Measurements from ENCODE around the gene KLF16. TPM values are rescaled to one million over a fixed set of nuclear protein-coding genes. Genes with fewer than 3 reads are reported as not detected.
"Not testable (repeated sequence)": the region's sequence is repeated elsewhere in the genome, so short reads cannot be mapped to it uniquely, and the experiment has no call there.

The KLF16 gene
- polyA plus RNA-seq, 1 donor = 13.6 TPM

DNA sequence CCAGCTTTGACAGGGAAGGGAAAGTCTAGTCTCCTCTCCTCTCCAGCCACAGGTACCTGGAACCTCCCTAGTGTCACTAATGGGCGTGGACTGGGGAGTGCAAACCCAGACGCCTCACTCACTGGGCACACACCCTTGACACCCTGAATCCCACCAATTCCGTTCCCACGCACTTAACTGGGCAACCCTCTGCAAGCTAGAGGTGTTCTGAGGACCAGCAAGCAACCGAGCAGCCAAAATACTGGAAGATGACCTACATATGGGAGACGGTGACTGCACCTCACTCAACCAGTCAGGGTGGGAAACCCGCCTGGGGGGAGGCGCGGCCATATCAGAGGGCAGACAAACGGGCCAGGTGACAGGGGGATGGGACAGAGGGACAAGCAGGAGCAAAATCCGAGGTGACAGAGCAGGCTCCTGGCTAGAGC, 20.9 kb upstream of the KLF16 start:
- DNase-seq (ENCODE audit: low read depth) = no peak

DNA sequence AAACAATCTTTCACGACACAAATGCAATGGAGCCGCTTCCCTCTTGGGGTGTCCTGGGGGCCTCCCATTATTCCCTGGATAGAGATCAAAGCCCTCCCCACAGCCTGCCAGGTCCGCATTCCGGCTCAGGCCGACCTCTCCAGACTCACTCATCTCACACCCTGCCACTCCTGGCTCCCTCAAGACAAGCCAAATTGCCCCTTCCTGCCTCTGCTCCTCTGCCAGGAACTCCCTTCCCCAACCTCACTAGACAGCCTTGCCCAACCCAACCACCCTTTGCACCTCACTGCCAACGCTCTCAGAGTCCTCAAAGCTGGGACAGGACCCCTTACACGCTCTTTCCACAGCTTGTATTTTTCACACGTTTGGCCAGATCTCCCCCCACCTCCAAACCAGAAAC, 20.4 kb upstream of the KLF16 start:
- no peak for DNase-seq (ENCODE audit: low read depth)

DNA sequence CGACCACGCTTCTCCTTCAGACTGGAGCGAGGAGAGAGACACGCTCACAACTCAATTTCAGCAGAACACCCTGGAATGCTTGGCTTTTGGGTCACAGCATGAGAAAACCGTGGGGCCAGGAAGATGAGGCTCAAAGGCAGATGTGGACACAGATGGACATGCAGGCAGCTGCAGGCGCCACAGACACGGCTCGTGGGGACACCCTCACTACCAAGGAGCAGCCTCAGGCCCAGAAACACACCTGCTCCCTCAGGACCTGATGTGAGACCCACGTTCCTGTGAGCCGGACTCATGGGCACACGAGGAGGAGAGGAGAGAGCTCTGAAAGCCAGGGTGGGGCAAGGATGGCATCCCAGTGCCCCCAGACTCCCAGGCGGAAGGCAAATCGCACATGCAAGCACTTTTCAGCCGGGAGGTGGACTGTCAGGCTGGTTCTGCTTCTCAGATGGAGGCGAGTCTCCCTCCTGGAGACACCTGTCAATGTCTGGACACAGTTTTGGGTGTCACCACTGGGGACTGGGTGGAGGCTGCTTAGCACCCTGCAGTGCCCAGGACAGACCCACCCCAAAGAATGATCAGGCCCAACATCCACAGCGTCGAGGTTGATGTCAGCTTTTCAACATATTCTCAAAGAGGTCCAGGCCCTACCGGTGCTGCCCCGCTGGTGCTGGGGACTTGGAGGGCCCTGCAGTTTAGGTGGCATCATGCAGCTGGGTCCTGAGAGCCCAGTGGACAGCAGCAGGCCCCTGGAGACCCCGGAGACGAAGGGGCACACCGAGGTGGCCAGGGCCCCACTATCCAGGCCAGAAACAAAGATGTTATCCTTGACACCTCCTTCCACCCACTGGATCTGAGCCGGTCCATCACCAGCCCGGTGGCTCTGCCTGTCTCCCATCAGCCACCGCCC, 19.7 kb upstream of the KLF16 start:
- no peak for DNase-seq (ENCODE audit: low read depth)

DNA sequence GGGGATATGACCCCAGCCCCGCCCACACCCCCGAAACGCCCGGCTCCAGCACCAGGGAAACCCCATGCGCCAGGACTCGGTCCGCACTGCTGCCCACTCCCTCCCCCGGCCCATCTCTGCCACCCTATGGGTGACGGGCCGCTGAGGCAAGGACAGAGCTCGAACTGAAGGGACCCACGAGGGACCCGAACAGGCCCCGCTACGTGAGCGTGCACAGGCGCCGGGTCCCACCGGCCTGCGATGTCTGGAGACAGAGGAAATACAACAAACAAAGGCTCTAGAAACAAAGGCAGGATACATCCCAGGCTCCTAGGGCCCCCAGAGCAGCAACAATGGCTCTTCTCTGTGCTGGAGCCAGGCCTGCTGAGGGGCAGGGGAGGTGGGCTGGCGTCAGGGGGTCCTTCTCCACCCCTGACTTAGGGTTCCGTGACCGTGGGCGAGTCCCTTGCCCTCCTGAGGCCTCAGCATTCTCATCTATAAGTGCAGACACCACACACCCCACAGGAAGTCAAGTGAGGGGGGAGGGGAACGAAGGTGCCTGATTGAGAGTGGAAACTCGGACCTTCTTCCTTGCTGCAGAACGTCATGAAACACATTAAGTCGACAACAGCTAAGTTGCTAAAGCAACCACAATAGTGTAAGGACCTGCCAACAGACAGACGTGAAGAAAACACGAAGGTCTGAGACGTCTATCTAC, 18.9 kb upstream of the KLF16 start:
- no peak for DNase-seq (ENCODE audit: low read depth)

DNA sequence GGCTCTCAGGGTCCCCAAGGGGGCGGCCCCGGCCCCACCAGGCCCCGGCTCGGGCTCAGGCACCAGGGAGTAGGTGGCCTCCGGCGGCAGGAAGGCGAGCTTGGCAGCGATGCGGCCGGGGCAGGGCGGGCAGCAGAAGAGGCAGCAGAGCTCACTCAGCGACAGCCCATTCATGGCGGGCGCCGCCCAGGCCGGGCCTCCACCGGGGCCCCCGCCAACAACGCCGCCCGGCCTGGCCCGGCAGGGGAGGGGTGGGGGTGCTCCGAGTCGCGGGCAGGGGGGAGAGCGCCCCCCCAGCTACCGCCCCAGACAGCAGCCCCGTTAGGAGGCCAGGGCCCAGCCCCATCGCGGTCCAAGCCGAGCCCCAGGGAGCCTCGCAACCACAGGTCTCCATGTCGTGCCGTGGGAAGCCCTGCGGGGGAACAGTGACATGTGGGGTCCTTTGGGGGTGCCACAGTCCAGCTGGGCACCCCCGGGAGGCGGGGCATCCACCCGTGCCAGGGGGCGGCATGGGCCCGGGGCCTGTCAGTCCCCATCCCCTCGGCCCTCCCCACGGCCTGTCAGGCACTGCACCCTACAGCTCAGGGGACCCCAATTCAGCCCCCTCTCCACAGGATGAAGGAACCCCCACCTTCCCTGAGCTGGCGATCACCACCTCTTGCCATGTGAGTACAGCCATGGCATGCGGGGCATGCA, 18.2 kb upstream of the KLF16 start:
- not testable (repeated sequence) for DNase-seq (ENCODE audit: low read depth)

DNA sequence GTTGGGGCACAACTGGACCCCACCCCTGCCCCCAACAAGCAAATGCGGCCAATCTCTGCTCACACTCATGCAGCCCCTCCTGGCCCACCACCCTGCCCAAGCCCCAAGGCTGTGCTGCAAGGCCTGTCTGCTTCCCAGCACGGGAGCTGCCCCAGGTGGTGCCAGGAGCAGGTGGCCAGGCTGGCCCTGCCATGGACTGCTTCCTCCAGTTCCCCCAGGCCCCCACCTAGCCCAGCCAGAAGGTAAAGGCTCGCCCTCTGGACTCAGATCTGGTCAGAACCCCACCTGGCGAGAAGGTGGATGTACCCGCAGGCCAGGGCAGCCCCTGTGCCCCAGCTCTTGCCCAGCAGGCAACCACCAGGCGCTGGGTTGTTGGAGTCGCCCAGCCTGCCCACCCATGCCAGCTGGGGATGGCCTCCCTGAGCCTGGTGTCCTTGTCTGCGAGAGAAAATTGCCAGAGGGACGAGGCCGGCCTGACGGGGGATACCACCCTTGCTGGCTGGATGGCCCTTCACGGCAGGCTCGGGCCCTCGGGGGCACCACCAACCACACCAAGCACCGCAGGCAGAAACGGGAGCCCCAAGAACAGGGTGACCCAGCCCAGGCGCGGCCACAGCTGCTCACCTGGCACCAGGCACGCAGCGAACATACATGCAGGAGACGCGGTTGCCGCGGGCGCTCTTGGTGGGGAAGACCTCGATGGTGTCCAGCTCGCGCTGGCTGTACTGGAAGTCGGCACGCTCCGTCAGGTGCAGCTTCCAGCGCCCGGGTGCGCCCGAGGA, 17.4 kb upstream of the KLF16 start:
- DNase-seq (ENCODE audit: low read depth) = no peak

DNA sequence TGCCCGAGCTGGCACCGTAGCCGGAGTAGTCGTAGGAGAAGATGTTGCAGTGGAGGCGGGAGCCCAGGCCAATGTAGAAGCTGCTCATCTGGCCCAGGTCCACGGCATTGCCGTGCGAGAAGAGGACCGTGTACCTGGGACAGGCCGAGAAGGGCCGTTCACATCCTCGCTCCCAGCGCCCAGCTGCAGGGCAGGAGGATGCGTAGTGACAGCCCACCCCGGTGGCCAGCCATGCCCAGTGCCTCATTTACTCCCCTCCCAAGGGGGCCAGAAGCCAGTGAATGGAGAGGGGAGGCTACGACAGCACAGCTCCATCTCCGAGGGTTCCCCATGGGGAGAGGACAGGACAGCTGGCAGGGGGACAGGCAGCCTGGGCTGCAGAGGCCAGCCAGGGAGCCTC, 16.6 kb upstream of the KLF16 start:
- DNase-seq (ENCODE audit: low read depth) = not testable (repeated sequence)

DNA sequence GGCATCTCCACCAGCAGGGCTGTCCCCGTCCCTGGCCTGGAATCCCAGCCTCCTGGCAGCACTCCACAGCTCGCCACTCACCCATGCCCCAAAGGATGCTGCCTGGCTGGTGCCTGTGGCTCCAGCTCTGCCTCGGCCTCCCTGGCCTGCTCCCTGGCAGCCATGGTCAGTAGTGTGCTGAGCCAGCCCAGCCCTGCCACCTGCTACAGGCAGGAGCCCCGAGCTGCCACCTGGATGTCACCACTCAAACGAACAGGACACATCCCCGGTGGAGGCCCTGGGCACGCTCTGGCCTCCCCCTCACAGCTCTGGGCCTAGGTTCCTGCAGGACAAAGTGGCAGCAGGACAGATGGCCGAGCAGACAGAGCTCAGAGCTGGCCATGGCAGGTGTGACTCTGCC, 15.2 kb upstream of the KLF16 start:
- not testable (repeated sequence) for DNase-seq (ENCODE audit: low read depth)

DNA sequence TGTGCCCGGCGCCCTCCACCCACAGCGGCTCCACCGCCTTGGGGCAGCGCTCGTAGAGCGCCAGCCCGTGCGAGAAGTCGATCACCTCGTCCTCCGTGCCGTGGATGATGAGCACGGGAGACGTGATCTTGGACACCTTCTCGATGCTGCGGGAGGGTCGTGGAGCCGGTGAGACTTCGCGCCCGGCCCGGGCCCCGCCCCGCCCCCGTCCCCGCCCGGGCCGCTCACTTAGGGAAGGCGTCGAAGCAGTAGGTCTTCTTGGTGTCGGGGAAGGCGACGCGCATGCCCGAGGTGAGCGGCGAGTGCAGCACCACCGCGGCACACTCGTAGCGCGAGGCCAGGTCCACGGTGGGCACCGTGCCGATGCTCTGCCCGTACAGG, 13.9 kb upstream of the KLF16 start:
- DNase-seq (ENCODE audit: low read depth) = not testable (repeated sequence)

DNA sequence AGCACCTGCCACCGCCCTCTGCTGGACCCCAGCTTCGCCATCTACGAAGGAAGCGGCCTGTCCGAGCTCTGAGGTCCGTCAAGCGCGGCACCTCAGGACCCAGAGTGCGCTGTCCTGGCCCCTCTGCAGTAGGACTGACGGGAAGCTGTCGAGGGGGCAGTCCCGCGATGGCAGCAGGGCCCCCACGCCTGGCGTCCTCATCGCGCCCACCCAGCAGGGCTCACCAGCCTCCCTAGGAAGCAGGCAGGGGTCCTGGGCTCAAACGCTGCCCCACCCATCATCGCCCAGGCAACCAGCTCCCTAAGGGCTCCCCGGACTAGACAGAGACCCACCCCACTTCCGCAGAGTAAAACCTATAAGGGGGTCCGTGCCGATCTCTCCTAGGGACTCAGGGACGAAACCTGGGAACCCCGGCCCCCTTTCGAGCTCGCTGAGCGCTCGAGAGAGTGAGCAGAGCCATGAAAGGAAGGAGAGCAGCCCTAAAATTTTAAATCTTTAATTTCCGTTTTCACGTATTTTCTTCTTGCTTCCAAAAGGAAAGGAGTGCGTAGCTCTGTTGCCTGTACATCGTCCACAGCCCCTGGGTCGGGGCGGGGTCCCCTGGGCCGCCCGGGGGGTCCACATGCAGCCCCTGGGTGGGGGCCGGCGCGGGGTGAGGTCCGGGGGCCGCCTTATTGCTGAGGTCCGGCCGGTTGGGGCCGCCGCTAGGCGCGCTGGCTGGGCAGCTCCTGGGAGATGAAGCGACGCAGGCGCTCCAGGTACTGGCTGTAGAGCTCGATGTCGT, 13.3 kb upstream of the KLF16 start:
- not testable (repeated sequence) for DNase-seq (ENCODE audit: low read depth)

DNA sequence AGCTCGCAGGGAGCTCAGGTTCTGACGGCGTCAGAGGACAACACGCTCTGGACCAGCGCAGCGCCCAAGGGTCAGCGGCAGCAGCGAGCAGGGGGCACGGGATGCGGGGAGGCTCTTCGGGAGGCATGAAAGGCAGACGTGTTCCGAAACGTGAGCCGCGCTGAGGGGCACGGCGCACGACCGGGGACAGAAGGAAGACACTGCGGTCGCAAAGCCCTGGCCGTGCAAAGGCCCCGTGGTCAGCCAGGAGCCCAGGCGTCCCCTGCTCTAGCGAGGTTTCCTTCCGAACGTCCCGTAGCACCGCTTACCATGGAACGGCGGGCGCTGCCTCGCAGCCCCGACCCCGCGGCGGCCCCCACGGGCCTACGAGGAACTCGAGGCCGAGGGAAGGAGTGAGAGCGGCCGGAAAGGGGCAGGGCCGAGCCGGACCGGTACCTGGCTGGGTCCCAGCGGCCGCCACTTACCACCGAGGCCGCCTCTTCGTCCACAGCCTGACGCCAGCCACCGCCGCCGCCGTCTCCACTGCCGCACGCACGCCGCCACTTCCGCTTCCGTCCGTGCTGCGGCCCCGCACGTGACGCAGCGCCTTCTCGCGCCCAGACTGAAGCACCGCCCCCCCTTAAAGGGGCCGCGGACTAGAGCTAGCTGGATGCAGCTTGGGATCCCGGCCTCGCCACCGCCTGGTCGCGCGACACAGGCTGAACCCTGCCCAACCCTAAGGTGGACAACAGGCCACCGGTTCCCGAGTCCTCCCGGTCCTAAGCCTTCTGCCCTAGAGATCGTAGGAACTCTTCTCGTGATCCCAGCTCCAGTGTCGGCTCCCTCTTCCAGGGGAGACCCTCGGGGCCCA, 12.5 kb upstream of the KLF16 start:
- no peak for DNase-seq (ENCODE audit: low read depth)

DNA sequence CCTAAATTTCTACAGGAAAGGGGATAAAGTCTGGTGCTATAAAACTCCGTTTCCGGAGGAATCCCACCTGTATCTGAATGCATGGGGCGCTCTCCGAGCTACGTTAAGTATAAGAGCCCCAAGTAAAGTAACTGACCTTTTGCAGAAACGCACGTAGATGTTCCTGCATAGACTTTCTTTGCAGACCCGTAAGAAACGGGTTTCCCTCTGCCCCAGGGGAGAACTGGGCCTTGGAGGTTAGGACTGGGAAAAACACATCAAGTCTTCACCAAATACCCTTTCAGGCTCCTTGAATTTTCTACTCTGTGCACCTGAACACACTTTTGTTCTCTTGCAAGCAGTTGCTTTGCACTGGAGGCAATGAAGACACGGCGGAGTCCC, 11.9 kb upstream of the KLF16 start:
- not testable (repeated sequence) for DNase-seq (ENCODE audit: low read depth)

DNA sequence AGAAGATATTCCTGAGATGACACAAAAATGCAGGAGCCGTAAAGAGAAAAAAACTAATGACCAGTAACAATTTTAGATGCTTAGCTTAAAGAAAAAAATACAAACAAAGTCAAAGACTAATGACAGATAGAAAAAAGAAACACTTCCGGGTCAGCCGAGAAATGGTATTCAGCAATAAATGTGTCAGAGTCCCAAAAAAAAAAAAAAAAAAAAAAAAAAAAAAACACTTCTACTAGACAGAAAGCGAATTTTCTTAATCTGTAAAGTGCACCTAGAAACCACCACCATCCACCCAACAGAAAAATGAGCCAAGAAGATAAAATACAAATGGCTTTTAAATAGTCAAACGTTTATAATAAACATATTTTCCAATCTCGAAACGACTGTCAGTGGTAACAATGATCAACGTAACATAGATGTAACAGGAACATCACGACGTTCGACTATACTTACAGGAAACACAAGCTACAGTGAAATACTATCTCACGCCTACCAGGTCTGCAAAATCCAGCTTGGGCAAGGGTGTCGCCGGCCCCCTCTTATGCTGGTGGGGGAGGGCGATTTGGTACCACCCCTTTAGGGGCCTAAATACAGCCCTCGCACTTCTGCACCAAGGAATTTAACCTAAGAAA, 11.3 kb upstream of the KLF16 start:
- DNase-seq (ENCODE audit: low read depth) = no peak

DNA sequence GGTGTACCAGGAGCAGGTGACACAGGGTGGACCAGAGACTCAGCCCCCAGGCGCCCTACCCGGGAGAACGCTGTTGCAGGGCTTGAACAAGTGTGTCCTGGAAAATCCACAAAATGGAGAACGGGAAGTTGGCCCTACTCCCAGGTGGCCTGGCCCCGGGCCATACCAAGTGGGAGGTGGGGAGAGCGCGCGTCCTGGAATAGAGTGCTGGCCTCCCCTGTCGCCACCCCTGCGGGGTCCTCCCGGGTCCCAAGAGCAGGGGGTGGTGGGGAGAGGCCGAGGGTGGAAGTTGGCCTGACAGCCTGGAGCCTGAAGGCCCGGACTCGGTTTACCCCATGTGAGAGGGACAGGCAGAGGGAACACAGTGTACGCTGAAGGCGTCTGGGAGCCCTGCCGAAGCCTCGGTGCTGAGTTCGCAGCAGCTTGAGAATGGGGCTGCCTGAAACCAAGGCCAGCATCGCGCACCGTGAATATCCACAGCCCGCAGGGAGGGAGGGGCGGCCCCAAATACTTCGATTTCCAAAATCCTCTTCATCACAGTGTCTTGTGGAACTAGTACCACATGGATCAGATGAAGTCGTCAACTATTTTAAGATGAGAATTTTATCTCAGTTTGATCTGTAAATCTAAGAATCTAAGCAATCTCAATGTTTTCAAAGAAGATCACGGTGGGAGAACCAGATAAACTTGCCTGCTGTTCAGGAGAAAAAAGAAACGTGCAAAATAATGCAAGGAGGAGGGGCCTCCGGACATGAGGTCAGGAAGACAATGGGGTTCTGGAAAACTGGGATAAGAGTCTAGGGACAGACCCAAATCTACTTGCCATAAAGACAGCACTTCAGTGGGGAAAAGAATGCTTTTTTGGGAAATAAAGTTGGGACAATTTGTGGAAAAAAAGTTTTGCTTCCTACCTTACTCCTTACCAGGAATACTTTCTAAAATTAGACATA, 10.4 kb upstream of the KLF16 start:
- DNase-seq (ENCODE audit: low read depth) = no peak

DNA sequence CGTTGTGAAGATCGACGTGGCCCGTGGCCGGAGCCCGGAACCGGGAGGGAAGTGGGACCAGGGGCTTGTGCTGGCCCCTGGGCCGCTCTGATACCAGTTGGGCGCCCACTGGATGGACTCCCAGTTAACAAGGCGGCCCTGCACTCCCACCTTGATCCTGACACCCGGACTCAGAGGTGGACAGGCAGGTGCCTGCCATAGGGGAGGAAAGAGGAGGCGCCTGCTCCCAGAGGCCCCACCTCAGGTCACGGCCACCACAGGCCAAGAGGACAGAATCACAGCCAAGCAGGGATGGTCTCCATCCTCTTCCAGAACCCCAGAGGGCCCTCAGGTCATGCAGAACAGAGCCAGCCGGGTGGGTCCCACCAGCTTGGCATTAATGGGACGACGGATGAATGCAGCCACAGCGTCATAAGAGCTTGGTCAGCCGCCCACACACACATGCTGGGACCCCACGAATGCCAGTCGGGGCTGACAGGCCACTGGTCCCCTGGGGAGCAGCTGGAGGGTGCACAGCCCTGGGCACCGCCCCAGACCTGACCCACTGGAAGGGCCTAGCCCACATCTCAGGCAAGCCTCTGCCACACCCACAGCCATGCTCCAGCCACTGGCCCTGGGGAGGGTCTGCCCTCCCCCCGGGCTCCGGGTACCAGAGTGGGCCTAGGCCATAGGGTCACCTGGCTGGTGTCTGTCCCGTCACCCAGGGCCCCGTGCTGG, 9.6 kb upstream of the KLF16 start:
- DNase-seq (ENCODE audit: low read depth) = no peak

DNA sequence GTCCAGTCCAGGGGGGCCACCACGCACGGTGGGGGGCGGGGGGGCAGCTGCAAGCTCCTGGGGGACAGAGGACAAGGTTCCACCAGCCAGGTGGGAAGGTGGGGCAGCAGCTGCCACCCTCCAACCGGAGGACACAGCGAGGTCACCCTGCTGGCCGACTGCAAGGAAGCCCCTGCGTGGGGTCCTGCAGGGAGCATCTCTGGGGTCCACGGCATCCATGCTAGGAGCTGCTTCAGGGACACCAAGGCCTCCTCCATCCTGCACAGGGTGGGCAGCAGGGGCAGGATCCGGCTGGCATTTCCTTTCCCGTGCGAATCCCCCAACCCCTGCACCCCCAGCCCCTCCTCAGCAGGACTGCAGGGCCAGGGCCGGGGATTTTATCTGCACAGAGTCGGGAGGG, 8.3 kb upstream of the KLF16 start:
- DNase-seq (ENCODE audit: low read depth) = no peak

DNA sequence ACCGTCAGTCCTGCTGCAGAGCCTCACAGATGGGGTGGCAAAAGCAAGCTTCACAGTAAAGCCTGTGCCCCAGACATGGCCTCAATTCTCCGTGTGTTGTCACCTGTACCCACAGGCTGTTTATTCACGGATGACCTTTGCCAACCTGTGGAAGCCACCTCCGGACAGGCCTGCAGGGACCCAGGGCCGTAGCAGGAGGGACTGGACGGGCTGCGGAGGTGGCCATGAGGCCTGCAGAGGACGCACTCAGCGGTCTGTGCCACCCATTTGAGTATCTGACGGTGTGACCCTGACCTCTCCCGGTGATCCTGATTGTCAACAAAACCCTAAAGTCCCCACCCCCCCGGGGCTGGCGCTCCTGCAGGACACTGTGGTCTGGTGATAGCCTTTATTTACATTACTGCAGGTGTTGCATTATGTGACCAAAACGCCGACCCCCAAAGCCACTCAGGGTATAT, 7.8 kb upstream of the KLF16 start:
- no peak for DNase-seq (ENCODE audit: low read depth)

DNA sequence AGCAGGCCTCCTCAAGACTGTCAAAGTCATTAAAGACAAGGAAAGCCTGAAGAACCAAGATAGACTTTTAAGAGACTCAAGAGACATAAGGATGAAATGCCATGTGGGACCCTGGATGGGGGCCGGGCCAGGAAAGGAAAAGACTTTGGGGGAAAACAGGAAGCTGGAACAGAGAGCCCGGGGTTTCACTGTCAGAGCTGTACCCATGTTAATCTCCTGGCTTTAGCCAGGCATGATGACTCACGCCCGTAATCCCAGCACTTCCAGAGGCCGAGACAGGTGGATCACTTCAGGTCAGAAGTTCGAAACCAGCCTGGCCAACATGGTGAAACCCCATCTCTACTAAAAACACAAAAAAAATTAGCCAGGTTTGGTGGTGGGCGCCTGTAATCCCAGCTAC, 5.6 kb upstream of the KLF16 start:
- DNase-seq (ENCODE audit: low read depth) = no peak
